Activated CD8-positive, alpha-beta memory T cell treated with anti-CD3 and anti-CD28 coated beads for 4 hours (primary cell): ENCODE data around the gene SLC22A23.
"Not testable (repeated sequence)": the region's sequence is repeated elsewhere in the genome, so short reads cannot be mapped to it uniquely, and the experiment has no call there.

ENCODE experiments used
- DNase-seq, 2 donors: peaks; one replicate each; pipeline ENCODE4 v3.0.0-alpha.2; 2020; ENCODE audit warnings: low read depth in 2 of 2

The SLC22A23 gene

GRCh38 chr6:3244003-3244831, 212.6 kb downstream of the SLC22A23 start:
- DNase-seq, result no peak

- DNase-seq, result no peak
Observed at GRCh38 chr6:3242768-3243167, 214.1 kb downstream of the SLC22A23 start.

- DNase-seq, result not testable (repeated sequence)
Observed at GRCh38 chr6:3241745-3242144, 215.1 kb downstream of the SLC22A23 start.

GRCh38 chr6:3240595-3240994, 216.3 kb downstream of the SLC22A23 start:
- DNase-seq, result no peak

GRCh38 chr6:3239110-3239830, 217.6 kb downstream of the SLC22A23 start:
- DNase-seq, result no peak

- no peak for DNase-seq
Observed at GRCh38 chr6:3237761-3238662, 218.8 kb downstream of the SLC22A23 start.

- no peak for DNase-seq
Observed at GRCh38 chr6:3236005-3236404, 220.8 kb downstream of the SLC22A23 start.

- no peak for DNase-seq
Observed at GRCh38 chr6:3235486-3235885, 221.4 kb downstream of the SLC22A23 start.

GRCh38 chr6:3233904-3234303, 222.9 kb downstream of the SLC22A23 start:
- DNase-seq, result no peak

- DNase-seq, result no peak
Observed at GRCh38 chr6:3233321-3233720, 223.5 kb downstream of the SLC22A23 start.

- DNase-seq, result no peak
Observed at GRCh38 chr6:3232017-3232945, 224.6 kb downstream of the SLC22A23 start.

GRCh38 chr6:3231247-3232016, 225.4 kb downstream of the SLC22A23 start:
- DNase-seq, result no peak

GRCh38 chr6:3230900-3231246, 226.0 kb downstream of the SLC22A23 start:
- DNase-seq, result no peak

GRCh38 chr6:3230256-3230882, 226.5 kb downstream of the SLC22A23 start:
- no peak for DNase-seq

- no peak for DNase-seq
Observed at GRCh38 chr6:3229566-3230178, 227.2 kb downstream of the SLC22A23 start.

GRCh38 chr6:3228771-3229565, 227.9 kb downstream of the SLC22A23 start:
- DNase-seq, result no peak

GRCh38 chr6:3228046-3228671, 228.7 kb downstream of the SLC22A23 start:
- DNase-seq, result peak in 1 of 2 donors; percentile 17
